Activated gamma-delta T cell treated with anti-CD3 and anti-CD28 coated beads, Interleukin-2, amount 50 U/mL, for 16 hours (primary cell): ENCODE data around the gene TUBB.

Experiments
- DNase-seq: peaks from one replicate; pipeline ENCODE4 v3.0.0-alpha.2; 2020; ENCODE audit warnings: low read depth

TUBB gene

GRCh38 chr6:30719791-30720737 lies at the start of gene TUBB:
Gene TUBB, plus strand, starts transcription at chr6:30720352. Its CDS starts 155 bp downstream, at chr6:30720507.
- peak; percentile 90 for DNase-seq

GRCh38 chr6:30670760-30671527 lies 49.2 kb upstream of the TUBB start:
- DNase-seq = no peak

GRCh38 chr6:30672445-30673253 lies 47.5 kb upstream of the TUBB start, which contains the start of gene DHX16:
Gene DHX16, minus strand, starts transcription at chr6:30673006. Its CDS starts 165 bp downstream, at chr6:30672841.
- DNase-seq = peak; percentile 88

DNA sequence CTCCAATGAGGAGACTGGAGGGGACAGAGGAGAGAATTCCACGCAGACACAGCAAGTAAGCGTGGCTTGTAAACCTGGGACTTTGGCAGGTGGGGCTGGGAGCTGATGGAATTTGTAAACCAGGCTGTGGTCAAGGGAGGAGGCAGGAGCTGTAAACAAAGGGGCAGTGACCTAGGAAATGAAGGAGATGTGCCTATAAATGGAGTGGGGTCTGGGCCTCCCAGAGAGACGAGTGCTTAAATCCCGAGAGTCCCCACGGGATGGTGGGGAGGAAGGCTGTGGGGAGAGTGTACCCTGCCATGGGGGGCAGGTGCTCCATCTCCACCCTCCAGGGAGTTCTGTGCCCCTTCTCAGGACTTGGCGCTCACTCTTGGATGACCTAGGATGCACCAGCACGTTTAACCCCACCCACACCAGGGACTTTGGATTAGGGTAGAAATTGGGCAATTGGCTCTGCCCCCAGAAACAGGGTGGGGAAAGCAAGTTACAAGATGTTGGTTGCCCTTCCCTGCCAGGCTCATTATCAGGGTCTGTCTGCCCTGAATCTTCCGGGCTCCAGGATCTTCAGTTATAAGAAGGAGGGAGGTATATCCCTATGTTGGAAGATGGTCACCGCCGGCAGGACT lies 43.4 kb upstream of the TUBB start:
- no peak for DNase-seq

DNA sequence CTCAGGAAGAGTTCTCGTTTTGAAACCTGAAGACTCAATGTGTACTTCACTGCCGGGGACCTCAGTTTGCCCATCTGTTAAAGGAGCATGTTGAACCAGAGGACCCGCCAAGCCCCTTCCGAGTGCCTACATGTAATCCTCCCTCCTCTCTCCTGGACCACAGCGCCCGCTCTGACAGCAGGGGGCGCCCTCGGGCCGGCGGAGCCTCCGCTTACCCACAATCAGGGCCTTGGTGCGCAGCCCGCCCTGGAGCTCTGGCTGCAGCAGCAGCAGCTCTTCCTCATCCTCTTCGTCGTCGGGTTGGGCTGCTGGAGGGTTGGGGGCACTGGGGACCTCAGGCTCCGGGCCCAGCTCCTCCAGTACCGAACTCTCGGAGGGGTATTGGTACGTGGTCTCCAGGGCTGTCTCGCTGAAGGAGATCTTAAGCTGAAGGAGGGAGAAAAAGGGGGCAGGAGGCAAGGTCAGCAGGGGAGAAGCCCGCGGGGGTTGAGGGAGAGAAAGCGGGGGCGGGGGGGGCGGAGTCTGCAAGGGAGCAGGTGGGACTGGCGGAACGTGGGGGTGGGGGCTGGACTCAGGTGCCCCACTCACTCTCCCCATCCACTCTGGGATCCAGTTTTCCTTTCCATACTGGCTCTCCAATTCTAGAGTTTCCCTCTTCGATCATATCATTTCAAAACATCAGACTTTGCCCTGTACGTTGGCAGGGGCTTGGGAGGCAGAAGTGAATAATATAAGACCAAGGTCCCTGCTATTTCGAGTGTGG lies 41.0 kb upstream of the TUBB start:
- peak; percentile 90 for DNase-seq

GRCh38 chr6:30679765-30680535 lies 40.2 kb upstream of the TUBB start:
- DNase-seq = no peak

- DNase-seq = no peak
Measured at GRCh38 chr6:30681766-30682142, 38.4 kb upstream of the TUBB start.

- DNase-seq = peak; percentile 82
Measured at GRCh38 chr6:30682143-30683117, 37.7 kb upstream of the TUBB start.

- DNase-seq = no peak
Measured at GRCh38 chr6:30683183-30683979, 36.8 kb upstream of the TUBB start.

- no peak for DNase-seq
Measured at GRCh38 chr6:30683980-30684338, 36.2 kb upstream of the TUBB start.

DNA sequence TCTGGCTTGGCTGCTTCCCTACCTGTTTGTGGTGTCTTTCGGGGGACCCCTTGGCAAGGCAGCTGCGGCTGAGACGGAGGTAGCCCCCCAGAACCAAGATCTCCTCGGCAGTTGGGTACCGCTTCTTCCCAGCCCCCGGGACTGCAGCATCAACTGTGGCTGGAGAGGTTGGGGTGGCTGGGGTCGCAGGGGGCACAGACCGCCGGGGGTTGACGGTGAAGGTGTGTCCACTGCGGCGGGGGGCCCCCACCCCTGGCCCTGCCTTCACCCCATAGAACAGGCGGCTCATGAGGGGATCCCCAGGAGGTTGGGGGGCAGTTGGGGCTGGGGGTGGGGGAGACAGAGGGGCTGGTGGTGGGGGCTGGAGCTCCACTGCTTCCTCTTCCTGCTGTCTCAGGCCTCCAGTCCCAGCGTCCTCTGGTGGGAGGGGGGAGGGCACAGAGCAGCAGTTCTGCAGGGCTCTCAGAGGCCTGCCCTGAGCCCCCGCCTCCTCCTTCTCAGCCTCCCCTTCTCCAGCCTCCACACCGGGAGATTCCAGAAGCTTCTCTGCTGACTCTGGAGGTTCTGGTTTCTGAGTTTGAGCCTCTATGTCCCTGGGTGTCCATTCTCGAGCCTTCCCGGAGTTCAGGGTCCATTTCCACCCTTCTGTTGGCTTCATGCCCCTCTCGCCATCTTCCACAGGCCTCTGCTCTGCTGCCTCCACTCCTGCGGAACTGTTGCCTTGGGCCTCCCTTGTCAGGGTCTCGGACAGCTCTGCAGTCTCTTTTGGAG lies 35.6 kb upstream of the TUBB start:
- no peak for DNase-seq

DNA sequence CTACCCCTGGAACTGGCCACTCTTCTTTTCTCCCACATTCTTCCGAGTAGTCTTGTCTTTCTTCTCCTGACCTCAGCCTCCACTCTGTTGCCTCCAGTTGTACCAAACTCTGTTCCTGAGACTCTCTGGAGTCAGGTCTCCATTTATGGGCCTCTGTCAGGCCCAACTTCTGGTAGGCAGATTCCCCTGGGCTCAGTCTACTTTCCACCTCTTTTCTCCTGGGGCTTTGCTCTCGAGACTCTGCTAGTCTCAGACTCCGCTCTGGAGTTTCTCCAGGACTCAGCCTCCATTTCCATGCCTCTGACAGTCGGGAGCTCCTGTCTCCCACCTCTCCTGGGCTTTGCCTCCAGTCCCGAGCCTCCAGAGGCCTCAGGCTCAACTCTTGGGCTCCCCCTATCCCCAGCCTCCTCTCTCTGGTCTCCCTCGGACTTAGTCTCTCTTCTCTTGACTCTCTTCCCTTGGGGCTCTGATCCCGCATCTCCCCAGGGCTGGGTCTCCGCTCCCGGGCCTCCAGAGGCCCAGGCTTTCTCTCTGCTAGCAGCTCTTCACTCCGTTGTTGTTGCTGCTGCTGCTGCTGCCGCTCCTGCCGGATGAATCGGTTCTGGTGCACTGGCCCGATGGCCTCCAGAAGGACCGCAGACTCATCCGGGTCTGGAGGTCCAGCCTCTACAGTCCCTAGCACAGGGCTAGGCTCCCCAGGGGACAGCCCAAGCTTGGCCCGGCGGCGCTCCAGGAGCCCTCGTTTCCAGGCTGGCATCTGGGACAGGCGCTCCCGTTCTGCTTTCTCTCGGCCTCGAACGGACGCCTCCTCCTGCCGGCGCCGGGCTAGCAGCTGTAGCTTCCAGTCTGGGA lies 34.8 kb upstream of the TUBB start:
- DNase-seq = no peak

DNA sequence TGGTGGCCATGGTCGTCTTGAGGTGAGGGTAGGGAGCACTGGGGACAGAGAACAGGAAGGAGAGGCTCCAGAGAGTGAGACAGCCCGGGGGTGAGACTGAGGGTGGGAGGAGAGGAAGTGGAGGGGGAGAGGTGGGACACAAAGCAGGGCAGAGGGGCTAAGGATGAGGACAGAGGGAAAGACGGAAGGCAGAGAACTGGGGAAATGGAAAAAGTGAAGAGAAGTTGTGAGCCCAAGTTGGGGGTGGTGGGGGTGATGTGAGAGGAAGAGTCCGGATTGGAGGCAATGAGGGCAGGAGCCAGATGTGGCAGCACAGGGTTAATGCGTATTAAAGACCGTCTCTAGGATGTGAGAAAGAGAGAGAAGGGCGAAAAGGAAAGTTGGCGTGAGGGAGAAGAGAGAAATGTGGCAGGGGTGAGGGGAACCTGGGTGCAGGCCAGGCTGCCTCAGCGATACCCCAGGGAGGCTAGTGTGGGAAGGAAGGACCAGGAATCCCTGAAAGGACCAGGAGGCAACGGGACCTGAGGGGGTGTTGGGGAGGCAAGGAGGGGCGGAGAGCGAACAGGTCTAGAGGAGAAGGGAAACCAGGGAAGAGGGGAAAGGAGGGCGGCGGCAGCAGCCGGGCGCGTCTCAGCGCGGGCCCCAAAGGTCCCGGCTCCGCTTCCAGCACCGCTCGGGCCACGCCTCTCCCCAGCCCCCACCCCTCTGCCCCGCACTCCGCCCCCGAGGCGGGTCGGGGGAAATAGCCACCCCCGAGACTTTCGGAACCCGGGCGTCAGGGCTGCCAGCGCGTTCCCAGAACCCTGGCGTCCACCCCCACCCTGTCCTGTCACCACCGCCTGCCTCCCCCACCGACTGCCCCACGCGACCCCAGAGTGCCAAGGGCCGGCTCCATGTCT lies 33.9 kb upstream of the TUBB start, which contains the start of gene PPP1R18:
Gene PPP1R18, minus strand, starts transcription at position 637 of the 899 bp plus-strand sequence. Its CDS starts 627 bp downstream, at position 10.
- DNase-seq = peak; percentile 76

DNA sequence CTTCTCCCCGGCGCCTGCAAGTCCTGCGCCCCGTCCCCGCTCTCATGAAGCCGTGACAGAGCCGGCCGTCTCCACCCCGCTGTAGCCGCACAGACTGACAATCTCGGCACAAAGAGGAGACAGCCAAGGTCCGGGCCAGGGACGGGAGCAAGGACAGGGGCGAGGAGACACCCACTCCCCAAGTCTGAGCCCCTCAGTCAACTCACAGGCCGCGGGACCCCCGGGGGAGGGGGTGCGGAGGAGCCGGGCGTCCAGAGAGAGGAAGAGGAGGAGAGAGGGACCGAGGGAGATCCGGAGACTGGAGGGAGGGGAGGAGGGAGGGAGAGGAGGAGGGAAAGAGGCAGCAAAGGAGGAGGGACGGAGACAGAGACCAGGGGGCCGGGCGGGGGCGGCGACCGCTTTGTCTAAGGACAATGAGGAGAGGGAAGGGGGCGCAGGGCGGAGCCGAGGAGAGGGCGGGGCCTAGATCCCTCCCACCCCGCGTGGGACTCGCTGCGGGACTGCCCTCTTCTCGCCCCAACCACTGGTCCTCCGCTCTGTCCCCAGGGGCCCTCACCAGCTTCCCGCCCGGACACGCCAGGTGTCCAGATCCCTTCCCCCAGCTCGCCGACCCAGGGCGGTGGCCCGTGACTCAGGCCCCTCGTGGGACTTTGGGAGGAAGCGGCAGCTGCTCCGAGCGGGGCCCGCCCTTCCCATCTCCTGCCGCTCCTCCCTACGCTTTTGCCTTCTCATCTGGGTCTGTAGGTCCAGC lies 33.1 kb upstream of the TUBB start:
- DNase-seq = peak; percentile 49
